ENCODE results near the gene CCBE1.

GRCh38 chr18:59695551-59695950 lies 1.7 kb downstream of the CCBE1 start:
- TF ChIP-seq POLR2A (IDR thresholded peaks at IDR 0.05; ENCODE audit: low read length), result no peak
- TF ChIP-seq GATA1 (IDR thresholded peaks at IDR 0.05; ENCODE audit: low read depth, low read length), result no peak

Measured in erythroblast (primary cell).